SK-N-SH (cell line): Measurements from ENCODE around the gene DAB2. TPM values are rescaled to one million over a fixed set of nuclear protein-coding genes. Genes with fewer than 3 reads are reported as not detected.

Source experiments
- CTCF ChIA-PET: fragments of 300-600, 350-600 bp; formaldehyde crosslinking; extraction: SDS; loops from one replicate; lab custom pipeline; 2021; lab: Yijun Ruan, JAX
- POLR2A ChIA-PET: fragments of 350-600 bp; sonication (Branson Sonifier 250); formaldehyde crosslinking; extraction: SDS; loops from one replicate; lab custom pipeline; 2020; ENCODE audit warnings: antibody characterized with exemption, inconsistent platforms; lab: Yijun Ruan, JAX
- DNase-seq: peaks from one replicate; pipeline ENCODE4 v3.0.0; 2012
- H2AFZ ChIP-seq: fragments of 200-600 bp; sonication (generic); 2 replicates; pipeline ENCODE4 v1.8.1; 2016; ENCODE audit warnings: antibody characterized with exemption, mild to moderate bottlenecking, low read depth
- H3F3A ChIP-seq: fragments of 200-600 bp; sonication (generic); replicated peaks from 2 replicates; pipeline ENCODE3; 2016; ENCODE audit warnings: antibody characterized with exemption, mild to moderate bottlenecking; ENCODE audit not compliant: insufficient read depth
- H3K27ac ChIP-seq, 2 experiments: fragments of 200-500 bp in 1 of 2; fragments of 200-600 bp in 1 of 2; sonication (Bioruptor generic) in 1 of 2; sonication (generic), shearing (Covaris generic) in 1 of 2; 2 replicates each; pipeline versions ENCODE4 v1.5.1 to v1.6.1; 2014 to 2016; ENCODE audit warnings: low read depth in 2 of 2, inconsistent platforms in 1 of 2, low read length in 1 of 2, mild to moderate bottlenecking in 1 of 2, mixed read lengths in 1 of 2
- H3K27me3 ChIP-seq: fragments of 200-600 bp; sonication (generic), shearing (Covaris generic); 2 replicates; pipeline ENCODE4 v1.6.1; 2016; ENCODE audit warnings: mixed run types; ENCODE audit not compliant: insufficient read depth
- H3K36me3 ChIP-seq, 2 experiments: fragments of 200-500 bp in 1 of 2; fragments of 200-600 bp in 1 of 2; sonication (Bioruptor generic) in 1 of 2; sonication (generic) in 1 of 2; replicated peaks in 1 of 2; 2 replicates each; pipeline versions ENCODE3 to v1.5.1; 2014 to 2016; ENCODE audit warnings: low read length in 1 of 2, mild to moderate bottlenecking in 1 of 2; ENCODE audit not compliant: insufficient read depth in 2 of 2, control insufficient read depth in 1 of 2
- H3K4me1 ChIP-seq, 2 experiments: fragments of 200-500 bp in 1 of 2; fragments of 200-600 bp in 1 of 2; sonication (Bioruptor generic) in 1 of 2; sonication (generic), shearing (Covaris generic) in 1 of 2; 2 replicates each; pipeline versions ENCODE4 v1.5.1 to v1.6.1; 2014 to 2016; ENCODE audit warnings: low read depth in 1 of 2, low read length in 1 of 2, mixed run types in 1 of 2; ENCODE audit not compliant: insufficient read depth in 2 of 2, control insufficient read depth in 1 of 2
- H3K4me2 ChIP-seq: fragments of 200-600 bp; sonication (generic), shearing (Covaris generic); 2 replicates; pipeline ENCODE4 v1.6.1; 2017; ENCODE audit warnings: mixed run types
- H3K4me3 ChIP-seq, 2 experiments: fragments of 200-500 bp in 1 of 2; fragments of 200-600 bp in 1 of 2; sonication (Bioruptor generic) in 1 of 2; sonication (generic), shearing (Covaris generic) in 1 of 2; 2 replicates each; pipeline versions ENCODE4 v1.5.1 to v1.8.1; 2014 to 2016; ENCODE audit warnings: low read depth in 2 of 2, inconsistent platforms in 1 of 2, low read length in 1 of 2, mild to moderate bottlenecking in 1 of 2, mixed read lengths in 1 of 2, moderate library complexity in 1 of 2
- H3K79me2 ChIP-seq: fragments of 200-600 bp; sonication (generic); 2 replicates; pipeline ENCODE4 v1.8.1; 2017; ENCODE audit warnings: mild to moderate bottlenecking; ENCODE audit not compliant: insufficient read depth
- H3K9ac ChIP-seq: fragments of 200-600 bp; sonication (generic); 2 replicates; pipeline ENCODE4 v1.6.1; 2017; ENCODE audit warnings: mixed run types
- H3K9me2 ChIP-seq: fragments of 200-600 bp; sonication (generic); 2 replicates; pipeline ENCODE4 v1.6.1; 2017; ENCODE audit warnings: mixed run types
- H3K9me3 ChIP-seq: fragments of 200-600 bp; sonication (generic); 2 replicates; pipeline ENCODE4 v1.6.1; 2017; ENCODE audit warnings: mixed run types, mild to moderate bottlenecking, moderate library complexity
- H4K20me1 ChIP-seq: fragments of 200-600 bp; sonication (generic); 2 replicates; pipeline ENCODE4 v1.6.1; 2017; ENCODE audit warnings: mild to moderate bottlenecking, mixed run types; ENCODE audit not compliant: insufficient read depth
- CHD2 ChIP-seq: fragments of 150-350 bp; IDR thresholded peaks from 2 replicates; pipeline ENCODE4 v1.6.1; 2018; ENCODE audit warnings: low read length; ENCODE audit not compliant: partially characterized antibody
- ELF1 ChIP-seq: IDR thresholded peaks from 2 replicates; pipeline ENCODE4 v1.4.0; 2012
- FOSL2 ChIP-seq: IDR thresholded peaks from 2 replicates; pipeline ENCODE4 v1.4.0; 2012; ENCODE audit warnings: low read depth, mild to moderate bottlenecking, moderate library complexity, borderline replicate concordance
- GABPA ChIP-seq: IDR thresholded peaks from 2 replicates; pipeline ENCODE4 v1.4.0; 2012; ENCODE audit warnings: low read depth, mild to moderate bottlenecking
- GATA2 ChIP-seq: sonication (generic); formaldehyde crosslinking; IDR thresholded peaks from 2 replicates; pipeline ENCODE4 v1.5.0; 2020; ENCODE audit warnings: mild to moderate bottlenecking, missing genetic modification reagents
- MAX ChIP-seq: IDR thresholded peaks from 2 replicates; pipeline ENCODE4 v1.4.0; 2012; ENCODE audit warnings: low read depth
- NFIC ChIP-seq: IDR thresholded peaks from 2 replicates; pipeline ENCODE4 v1.4.0; 2012; ENCODE audit warnings: borderline replicate concordance
- PBX3 ChIP-seq: IDR thresholded peaks from 2 replicates; pipeline ENCODE4; 2012
- POLR2AphosphoS5 ChIP-seq: IDR thresholded peaks from 2 replicates; pipeline ENCODE4 v1.6.1; 2012; ENCODE audit warnings: low read depth, low read length
- REST ChIP-seq: IDR thresholded peaks from 2 replicates; pipeline ENCODE4 v1.6.1; 2012; ENCODE audit warnings: mild to moderate bottlenecking, low read depth, low read length, moderate library complexity
- RFX5 ChIP-seq: IDR thresholded peaks from 2 replicates; pipeline ENCODE4 v1.6.1; 2012; ENCODE audit warnings: mild to moderate bottlenecking, improper control_type of control experiment, low read length
- RXRA ChIP-seq: IDR thresholded peaks from 2 replicates; pipeline ENCODE4 v1.4.0; 2012; ENCODE audit warnings: low read depth, mild to moderate bottlenecking, borderline replicate concordance
- SIN3A ChIP-seq: IDR thresholded peaks from 2 replicates; pipeline ENCODE4 v1.6.1; 2012; ENCODE audit warnings: low read depth, mild to moderate bottlenecking, low read length, moderate library complexity, borderline replicate concordance
- SMC3 ChIP-seq: IDR thresholded peaks from 2 replicates; pipeline ENCODE4 v1.6.1; 2012; ENCODE audit warnings: low read depth, low read length, improper control_type of control experiment
- TAF1 ChIP-seq: IDR thresholded peaks from 2 replicates; pipeline ENCODE4 v1.6.1; 2012; ENCODE audit warnings: low read depth, mild to moderate bottlenecking, low read length, moderate library complexity, borderline replicate concordance
- TEAD4 ChIP-seq: IDR thresholded peaks from 2 replicates; pipeline ENCODE4 v1.4.0; 2012; ENCODE audit warnings: mild to moderate bottlenecking, borderline replicate concordance; ENCODE audit not compliant: insufficient read depth
- ZBTB33 ChIP-seq: IDR thresholded peaks from 2 replicates; pipeline ENCODE4 v1.4.0; 2012; ENCODE audit warnings: low read depth, borderline replicate concordance
- WGBS: methylation state at CpG from one replicate; pipeline ENCODE4 v1.1.6; 2017; ENCODE audit warnings: low lambda C conversion rate; 5-methylcytosine and 5-hydroxymethylcytosine counted together
- polyA plus RNA-seq, 3 experiments: library from polyadenylated mRNA; depleted of rRNA; stranded (reverse); fragments of >200 nt; gene quantifications; 2 replicates each; pipeline ENCODE4 v1.2.3, GENCODE V29; 2012

The DAB2 gene
- polyA plus RNA-seq, 1 of the 3 experiments (the other 2 are of a cell fraction) = 23.7 TPM

- H3K27ac ChIP-seq = no peak overlapping the region
- H3K9me3 ChIP-seq = no peaks in the 10 kb centered on the region
- no peaks in the 10 kb centered on the region for H3K9me2 ChIP-seq
- peaks cover 10% of the 10 kb centered on the region for H3F3A ChIP-seq
- ChIA-PET POLR2A (no interaction called here), CTCF (no interaction called here)
- 0% methylated on average over 3 of the region's 3 CpGs for WGBS
- no peaks in the 10 kb centered on the region; the same call in 1 of the 2 replicates for H3K27me3 ChIP-seq
- H3K4me1 ChIP-seq = peaks cover 0 to 4% of the 10 kb centered on the region in 2 experiments; a peak in 1 of 4 replicates
- TF ChIP-seq TAF1 (no peak), PBX3 (no peak), REST (no peak), ELF1 (no peak), CHD2 (no peak), SMC3 (no peak), NFIC (no peak), TEAD4 (no peak), POLR2AphosphoS5 (no peak), FOSL2 (no peak), MAX (no peak), RFX5 (no peak), ZBTB33 (no peak), RXRA (no peak), GABPA (no peak), SIN3A (no peak), GATA2 (CRISPR knock-in tag) (no peak)
- no peak overlapping the region for H3K4me2 ChIP-seq
- H3K4me3 ChIP-seq = no peak overlapping the region
- no peaks in the 10 kb centered on the region for H3K79me2 ChIP-seq
- no peak overlapping the region for H2AFZ ChIP-seq
- no peaks in the 10 kb centered on the region for H3K36me3 ChIP-seq
- no peaks in the 10 kb centered on the region for H4K20me1 ChIP-seq
- H3K9ac ChIP-seq = no peak overlapping the region
- DNase-seq = no peak
Observed at GRCh38 chr5:39355324-39355723, 69.5 kb downstream of the DAB2 start.
